ENCODE data around the gene QKI. TPM values are rescaled to one million over a fixed set of nuclear protein-coding genes. Genes with fewer than 3 reads are reported as not detected.

The QKI gene
- total RNA-seq, 1 donor from 2014 or later = 234 TPM

- no peak overlapping the region for H3K4me3 ChIP-seq
- no peaks in the 10 kb centered on the region for H3K27me3 ChIP-seq
- ATAC-seq (no peak), DNase-seq (no peak)
- intact Hi-C loops (cut with DNase I) = no loop called here
- H3K27ac ChIP-seq = no peak overlapping the region
- no peaks in the 10 kb centered on the region for H3K9me3 ChIP-seq
- no peak for TF ChIP-seq CTCF (IDR thresholded peaks at IDR 0.05)
- no peaks in the 10 kb centered on the region for H3K4me1 ChIP-seq
- H3K36me3 ChIP-seq = no peaks in the 10 kb centered on the region
These were observed 43.9 kb upstream of the QKI start for GRCh38 chr6:163370464-163371117.

GRCh38 chr6:163371129-163371528 lies 43.4 kb upstream of the QKI start:
- no peaks in the 10 kb centered on the region for H3K4me1 ChIP-seq
- no peak overlapping the region for H3K4me3 ChIP-seq
- TF ChIP-seq CTCF (IDR thresholded peaks at IDR 0.05) = no peak
- intact Hi-C loops (cut with DNase I) = no loop called here
- no peak for ATAC-seq
- no peaks in the 10 kb centered on the region for H3K36me3 ChIP-seq
- H3K27ac ChIP-seq = no peak overlapping the region
- no peaks in the 10 kb centered on the region for H3K27me3 ChIP-seq
- no peaks in the 10 kb centered on the region for H3K9me3 ChIP-seq
- DNase-seq = no peak

- H3K27me3 ChIP-seq = no peaks in the 10 kb centered on the region
- H3K4me3 ChIP-seq = no peak overlapping the region
- no peaks in the 10 kb centered on the region for H3K4me1 ChIP-seq
- no peak for TF ChIP-seq CTCF (IDR thresholded peaks at IDR 0.05)
- DNase-seq (no peak), ATAC-seq (no peak)
- H3K27ac ChIP-seq = no peak overlapping the region
- H3K36me3 ChIP-seq = no peaks in the 10 kb centered on the region
- intact Hi-C loops (cut with DNase I) = no loop called here
- no peaks in the 10 kb centered on the region for H3K9me3 ChIP-seq
These were observed 41.3 kb upstream of the QKI start for GRCh38 chr6:163373240-163373639.

GRCh38 chr6:163375361-163375760 lies 39.2 kb upstream of the QKI start:
- no peak overlapping the region for H3K27ac ChIP-seq
- no peaks in the 10 kb centered on the region for H3K36me3 ChIP-seq
- intact Hi-C loops (cut with DNase I) = no loop called here
- no peaks in the 10 kb centered on the region for H3K9me3 ChIP-seq
- no peak overlapping the region for H3K4me3 ChIP-seq
- ATAC-seq (no peak), DNase-seq (no peak)
- no peaks in the 10 kb centered on the region for H3K27me3 ChIP-seq
- H3K4me1 ChIP-seq = no peaks in the 10 kb centered on the region
- no peak for TF ChIP-seq CTCF (IDR thresholded peaks at IDR 0.05)

- intact Hi-C loops (cut with DNase I) = no loop called here
- no peak for DNase-seq
- ATAC-seq = no peak
These were observed 38.3 kb upstream of the QKI start for GRCh38 chr6:163376187-163376586.

More at GRCh38 chr6:163376187-163376586, 38.3 kb upstream of the QKI start:
- Histone ChIP-seq H3K27ac (no peak overlapping the region), H3K4me3 (no peak overlapping the region), H3K27me3 (no peaks in the 10 kb centered on the region), H3K36me3 (no peaks in the 10 kb centered on the region), H3K4me1 (no peaks in the 10 kb centered on the region), H3K9me3 (no peaks in the 10 kb centered on the region)
- no peak for TF ChIP-seq CTCF (IDR thresholded peaks at IDR 0.05)

Measured in upper lobe of right lung (tissue), 1 donor.